ENCODE results near the gene RALGAPA2. TPM values are rescaled to one million over a fixed set of nuclear protein-coding genes. Genes with fewer than 3 reads are reported as not detected.

The RALGAPA2 gene
- total RNA-seq, 1 donor = 10.8 TPM

DNA sequence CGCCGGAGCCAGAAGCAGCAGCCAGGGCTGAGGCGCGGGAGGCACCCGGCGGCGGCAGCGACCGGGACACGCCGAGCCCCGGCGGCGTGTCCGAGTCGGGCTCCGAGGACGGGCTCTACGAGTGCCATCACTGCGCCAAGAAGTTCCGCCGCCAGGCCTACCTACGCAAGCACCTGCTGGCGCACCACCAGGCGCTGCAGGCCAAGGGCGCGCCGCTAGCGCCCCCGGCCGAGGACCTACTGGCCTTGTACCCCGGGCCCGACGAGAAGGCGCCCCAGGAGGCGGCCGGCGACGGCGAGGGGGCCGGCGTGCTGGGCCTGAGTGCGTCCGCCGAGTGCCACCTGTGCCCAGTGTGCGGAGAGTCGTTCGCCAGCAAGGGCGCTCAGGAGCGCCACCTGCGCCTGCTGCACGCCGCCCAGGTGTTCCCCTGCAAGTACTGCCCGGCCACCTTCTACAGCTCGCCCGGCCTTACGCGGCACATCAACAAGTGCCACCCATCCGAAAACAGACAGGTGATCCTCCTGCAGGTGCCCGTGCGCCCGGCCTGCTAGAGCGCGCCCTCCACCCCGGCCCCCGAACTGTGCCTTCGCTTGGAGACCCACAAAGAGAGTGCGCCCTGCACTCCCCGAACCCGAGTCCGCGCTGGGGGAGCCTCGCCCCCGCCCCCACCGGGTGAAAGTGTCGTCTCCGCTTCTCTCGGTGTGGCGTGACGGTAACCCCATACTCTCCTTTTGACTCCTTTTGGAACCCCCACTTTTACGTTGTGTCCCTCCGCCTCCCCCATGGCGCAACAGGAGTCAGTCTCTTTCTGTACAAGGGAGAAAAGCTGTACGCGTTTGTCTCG is 343.0 kb downstream of the RALGAPA2 start:
- TF ChIP-seq, protein P1, sequence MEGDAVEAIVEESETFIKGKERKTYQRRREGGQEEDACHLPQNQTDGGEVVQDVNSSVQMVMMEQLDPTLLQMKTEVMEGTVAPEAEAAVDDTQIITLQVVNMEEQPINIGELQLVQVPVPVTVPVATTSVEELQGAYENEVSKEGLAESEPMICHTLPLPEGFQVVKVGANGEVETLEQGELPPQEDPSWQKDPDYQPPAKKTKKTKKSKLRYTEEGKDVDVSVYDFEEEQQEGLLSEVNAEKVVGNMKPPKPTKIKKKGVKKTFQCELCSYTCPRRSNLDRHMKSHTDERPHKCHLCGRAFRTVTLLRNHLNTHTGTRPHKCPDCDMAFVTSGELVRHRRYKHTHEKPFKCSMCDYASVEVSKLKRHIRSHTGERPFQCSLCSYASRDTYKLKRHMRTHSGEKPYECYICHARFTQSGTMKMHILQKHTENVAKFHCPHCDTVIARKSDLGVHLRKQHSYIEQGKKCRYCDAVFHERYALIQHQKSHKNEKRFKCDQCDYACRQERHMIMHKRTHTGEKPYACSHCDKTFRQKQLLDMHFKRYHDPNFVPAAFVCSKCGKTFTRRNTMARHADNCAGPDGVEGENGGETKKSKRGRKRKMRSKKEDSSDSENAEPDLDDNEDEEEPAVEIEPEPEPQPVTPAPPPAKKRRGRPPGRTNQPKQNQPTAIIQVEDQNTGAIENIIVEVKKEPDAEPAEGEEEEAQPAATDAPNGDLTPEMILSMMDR (IDR thresholded peaks at IDR 0.05; ENCODE audit: insufficient read depth, low read length) = no peak
- no peak overlapping the region for H3K4me3 ChIP-seq (ENCODE audit: low read depth, low read length)
- DNase-seq (ENCODE audit: low read depth) = no peak

- H3K4me3 ChIP-seq (ENCODE audit: low read depth, low read length) = no peak overlapping the region
- DNase-seq (ENCODE audit: low read depth) = no peak
- TF ChIP-seq, protein P1 (IDR thresholded peaks at IDR 0.05; ENCODE audit: insufficient read depth, low read length) = no peak
These were observed 343.8 kb downstream of the RALGAPA2 start for GRCh38 chr20:20368418-20369249.

- TF ChIP-seq, protein P1 (IDR thresholded peaks at IDR 0.05; ENCODE audit: insufficient read depth, low read length) = no peak
These were observed 344.6 kb downstream of the RALGAPA2 start, which contains the start of gene INSM1 for GRCh38 chr20:20367575-20368417. Gene INSM1, plus strand, starts transcription at chr20:20368104. Its CDS starts 164 bp downstream, at chr20:20368268.

DNA sequence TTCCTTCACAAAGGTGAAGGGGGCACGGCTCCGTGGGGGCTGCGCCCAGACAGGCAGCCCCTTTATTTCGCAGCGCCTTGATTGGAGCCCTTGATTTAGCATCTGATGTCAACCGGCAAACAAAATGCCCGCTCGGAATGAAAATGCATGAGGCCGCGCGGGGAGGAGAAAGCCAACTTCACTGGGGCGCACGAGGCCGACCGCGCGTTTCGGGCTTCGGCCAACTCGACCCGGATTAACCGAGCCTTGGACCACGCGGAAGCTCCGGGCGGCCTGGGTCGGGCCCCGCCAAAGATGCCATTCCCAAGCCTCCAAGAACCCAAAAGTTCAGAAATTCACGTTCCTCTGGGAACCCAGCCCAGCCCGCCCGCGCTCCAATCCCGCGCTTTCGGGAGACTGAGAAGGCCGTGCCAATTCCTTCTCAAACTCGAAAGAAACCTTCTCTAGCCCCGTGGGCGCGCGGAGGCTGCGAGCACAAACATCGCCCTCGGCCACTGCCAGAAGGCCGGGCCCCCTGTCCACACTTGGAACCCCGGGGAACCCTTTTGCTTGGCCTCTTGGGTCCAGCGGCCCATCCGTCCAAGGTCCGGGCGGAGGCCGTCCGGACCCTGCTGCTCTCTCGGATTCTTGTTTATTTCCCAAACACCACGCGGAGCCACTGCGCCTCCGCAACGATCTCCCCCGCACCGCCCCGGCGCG is 345.4 kb downstream of the RALGAPA2 start:
- no peak for DNase-seq (ENCODE audit: low read depth)
- no peak overlapping the region for H3K4me3 ChIP-seq (ENCODE audit: low read depth, low read length)
- TF ChIP-seq, protein P1 (IDR thresholded peaks at IDR 0.05; ENCODE audit: insufficient read depth, low read length) = no peak

More at GRCh38 chr20:20367575-20368417, 344.6 kb downstream of the RALGAPA2 start, which contains the start of gene INSM1:
- DNase-seq (ENCODE audit: low read depth) = no peak
- no peak within 1 kb of the TSS for H3K4me3 ChIP-seq (ENCODE audit: low read depth, low read length)

DNA sequence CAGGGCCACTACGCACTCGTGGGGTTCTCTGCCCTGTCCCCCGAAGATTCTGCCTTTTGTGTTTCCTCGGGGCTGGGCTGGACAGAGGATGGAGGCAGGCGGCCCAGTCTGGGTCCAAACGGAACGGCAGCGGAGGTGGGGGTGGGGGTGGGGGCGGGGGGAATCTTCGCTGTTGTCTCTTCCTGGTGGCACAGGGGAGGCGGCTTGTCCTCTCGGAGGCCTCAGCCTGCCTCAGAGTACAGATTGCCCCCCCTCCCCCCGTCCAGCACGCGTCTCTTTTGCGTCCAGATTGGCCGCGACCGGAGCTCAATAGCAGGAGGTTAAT is 345.9 kb downstream of the RALGAPA2 start:
- no peak for DNase-seq (ENCODE audit: low read depth)
- H3K4me3 ChIP-seq (ENCODE audit: low read depth, low read length) = no peak overlapping the region
- TF ChIP-seq, protein P1 (IDR thresholded peaks at IDR 0.05; ENCODE audit: insufficient read depth, low read length) = no peak

All from fibroblast of the aortic adventitia (primary cell).